Stimulated activated CD4-positive, alpha-beta T cell treated with anti-CD3 and anti-CD28 coated beads, Interleukin-2, amount 100 ng/mL, for 4 hours (primary cell): ENCODE data around the gene SUCNR1.
"Not testable (repeated sequence)": the region's sequence is repeated elsewhere in the genome, so short reads cannot be mapped to it uniquely, and the experiment has no call there.

ENCODE experiments used
- DNase-seq: peaks from one replicate; pipeline ENCODE4 v3.0.0-alpha.2; 2020; ENCODE audit warnings: low read depth

Gene SUCNR1

GRCh38 chr3:151873398-151873797 is at the start of gene SUCNR1:
SUCNR1 (plus strand) TSS chr3:151873643; CDS start chr3:151879893, 6,250 bp downstream.
- DNase-seq = no peak

- DNase-seq = no peak
These were observed 45.6 kb upstream of the SUCNR1 start for GRCh38 chr3:151827816-151828215.

GRCh38 chr3:151835751-151836525 is 37.5 kb upstream of the SUCNR1 start:
- DNase-seq = no peak

- DNase-seq = no peak
These were observed 36.4 kb upstream of the SUCNR1 start for GRCh38 chr3:151837057-151837456.

GRCh38 chr3:151838574-151839312 is 34.7 kb upstream of the SUCNR1 start:
- no peak for DNase-seq

GRCh38 chr3:151839313-151839631 is 34.2 kb upstream of the SUCNR1 start:
- DNase-seq = no peak

GRCh38 chr3:151841801-151842200 is 31.6 kb upstream of the SUCNR1 start:
- DNase-seq = no peak

- no peak for DNase-seq
These were observed 30.2 kb upstream of the SUCNR1 start for GRCh38 chr3:151843275-151843674.

- no peak for DNase-seq
These were observed 28.0 kb upstream of the SUCNR1 start for GRCh38 chr3:151845306-151845905.

GRCh38 chr3:151850065-151850464 is 23.4 kb upstream of the SUCNR1 start:
- DNase-seq = not testable (repeated sequence)

GRCh38 chr3:151852074-151852811 is 21.2 kb upstream of the SUCNR1 start:
- no peak for DNase-seq

- DNase-seq = no peak
These were observed 17.3 kb upstream of the SUCNR1 start for GRCh38 chr3:151856118-151856517.

GRCh38 chr3:151856641-151857040 is 16.8 kb upstream of the SUCNR1 start:
- no peak for DNase-seq

GRCh38 chr3:151859233-151859673 is 14.2 kb upstream of the SUCNR1 start:
- no peak for DNase-seq

- DNase-seq = no peak
These were observed 13.5 kb upstream of the SUCNR1 start for GRCh38 chr3:151859905-151860304.

GRCh38 chr3:151863611-151864010 is 9.8 kb upstream of the SUCNR1 start:
- DNase-seq = no peak

- no peak for DNase-seq
These were observed 8.9 kb upstream of the SUCNR1 start for GRCh38 chr3:151864423-151865101.

- DNase-seq = no peak
These were observed 6.6 kb upstream of the SUCNR1 start for GRCh38 chr3:151866711-151867410.

GRCh38 chr3:151867666-151868065 is 5.8 kb upstream of the SUCNR1 start:
- DNase-seq = no peak

GRCh38 chr3:151869181-151869580 is 4.3 kb upstream of the SUCNR1 start:
- DNase-seq = no peak
